Measurements from ENCODE around the gene PTPRD.

The PTPRD gene

DNA sequence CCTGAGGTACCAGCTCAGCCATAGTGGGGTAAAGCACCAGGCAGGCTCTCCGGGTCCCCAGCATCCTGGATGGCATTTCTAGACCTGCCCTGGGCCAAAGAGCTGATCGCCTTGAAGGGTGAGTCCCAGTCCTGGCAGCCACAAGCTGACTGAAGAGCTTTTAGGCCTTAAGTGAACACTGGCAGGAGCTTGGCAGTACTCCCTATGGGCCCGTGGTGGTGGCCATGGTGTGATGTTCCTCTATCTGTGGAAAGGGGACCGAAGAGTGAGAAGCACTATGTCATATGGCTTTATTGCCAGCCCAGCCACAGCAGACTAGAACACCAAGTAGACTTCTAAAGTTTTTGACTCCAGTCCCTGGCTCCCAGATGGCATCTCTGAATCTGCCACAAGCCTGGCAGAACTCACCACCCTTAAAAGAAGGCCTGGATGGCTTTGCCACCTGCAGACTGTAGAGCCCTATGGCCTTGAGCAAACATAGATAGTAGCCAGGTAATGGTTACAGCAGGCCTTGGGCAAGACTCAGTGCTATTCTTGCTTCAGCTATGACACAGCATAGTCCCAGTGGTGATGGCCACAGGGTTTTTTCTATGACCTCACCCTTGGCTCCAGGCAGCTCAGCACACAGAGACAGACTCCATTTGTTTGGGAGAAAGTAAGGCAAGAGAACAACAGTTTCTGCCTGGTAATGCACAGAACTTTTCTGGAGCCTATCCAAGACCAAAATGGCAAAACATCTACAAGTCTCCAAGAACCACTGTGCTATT, 2011.7 kb downstream of the PTPRD start:
- no peak for DNase-seq

- DNase-seq, result no peak
Measured at GRCh38 chr9:8599937-8600336, 2012.9 kb downstream of the PTPRD start.

GRCh38 chr9:8589476-8589875, 2023.3 kb downstream of the PTPRD start:
- no peak for DNase-seq

DNA sequence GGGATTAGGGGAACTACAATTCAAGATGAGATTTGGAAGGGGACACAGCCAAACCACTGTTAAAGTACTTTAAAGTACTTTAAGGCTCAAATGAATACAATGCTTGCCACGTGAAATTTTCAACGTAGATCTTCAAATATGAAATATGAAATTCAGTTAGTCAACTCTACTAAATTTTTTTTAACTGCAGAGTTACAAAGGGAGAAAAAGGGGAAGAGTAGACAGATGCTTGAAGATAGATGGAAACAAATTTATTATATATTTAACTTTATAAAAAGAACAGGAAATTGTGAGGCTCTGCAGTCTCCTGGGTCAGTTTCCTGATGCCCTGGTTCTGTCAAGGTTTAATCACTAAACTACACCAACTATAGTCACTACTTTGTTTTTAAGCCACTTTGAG, 2027.8 kb downstream of the PTPRD start:
- no peak for DNase-seq

DNA sequence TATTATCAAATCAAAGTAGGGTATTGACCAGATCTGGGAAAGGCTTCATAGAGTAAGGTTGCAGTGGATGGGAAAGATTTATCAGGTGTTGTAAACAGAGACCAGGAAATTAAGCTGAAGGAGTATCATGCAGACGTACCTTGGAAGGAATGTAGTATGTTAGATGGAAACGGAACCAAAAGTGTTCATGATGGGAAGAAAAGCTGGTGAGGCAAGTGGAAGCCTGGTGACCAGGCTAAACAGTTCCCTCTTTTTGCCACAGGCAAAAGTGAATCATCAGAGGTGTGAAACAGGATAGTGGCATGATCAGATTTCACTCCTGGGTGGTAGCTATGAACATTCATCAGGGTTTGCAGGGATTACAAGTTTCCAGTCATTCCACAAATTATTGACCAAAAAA, 2033.1 kb downstream of the PTPRD start:
- no peak for DNase-seq

GRCh38 chr9:8576741-8577140, 2036.1 kb downstream of the PTPRD start:
- no peak for DNase-seq

DNA sequence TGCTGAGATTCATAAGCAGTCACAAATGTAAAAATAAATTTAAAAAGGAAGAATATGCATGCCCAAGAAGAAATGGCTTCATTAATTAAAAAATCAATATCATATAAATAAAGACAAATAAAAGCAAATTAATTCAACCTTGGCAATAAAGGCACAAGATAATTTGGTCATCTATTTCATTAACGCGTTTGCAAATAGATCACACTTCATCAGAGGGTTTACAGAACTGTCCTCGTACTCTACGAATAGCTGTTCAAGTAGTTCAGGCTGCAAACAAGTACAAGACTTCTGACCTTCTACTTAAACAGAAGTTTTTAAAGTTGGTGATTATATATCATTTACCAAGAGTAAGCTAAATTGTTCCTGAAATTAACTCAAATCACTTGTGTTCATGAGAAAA, 2038.0 kb downstream of the PTPRD start:
- DNase-seq, result no peak

GRCh38 chr9:8572209-8572608, 2040.6 kb downstream of the PTPRD start:
- DNase-seq, result no peak

DNA sequence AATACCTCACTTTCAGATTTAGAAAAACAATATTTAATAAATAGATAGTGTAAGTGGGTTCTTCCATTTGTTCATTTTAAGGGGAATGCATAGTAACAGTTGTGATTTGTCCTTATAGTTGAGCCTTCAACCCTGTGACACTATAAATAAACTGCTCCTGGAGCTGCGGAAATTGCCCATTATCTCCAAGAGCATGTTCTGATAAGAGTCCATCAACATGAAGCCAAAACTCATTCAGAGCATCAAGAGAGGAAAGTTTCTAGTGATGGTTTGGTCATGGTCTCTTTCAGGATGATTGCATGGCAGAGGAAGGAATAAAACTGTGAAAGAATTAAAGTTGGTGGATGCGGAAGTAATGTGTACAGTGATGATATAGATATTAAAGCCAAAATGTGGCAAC, 2041.2 kb downstream of the PTPRD start:
- DNase-seq, result no peak

GRCh38 chr9:8570776-8571175, 2042.0 kb downstream of the PTPRD start:
- no peak for DNase-seq

DNA sequence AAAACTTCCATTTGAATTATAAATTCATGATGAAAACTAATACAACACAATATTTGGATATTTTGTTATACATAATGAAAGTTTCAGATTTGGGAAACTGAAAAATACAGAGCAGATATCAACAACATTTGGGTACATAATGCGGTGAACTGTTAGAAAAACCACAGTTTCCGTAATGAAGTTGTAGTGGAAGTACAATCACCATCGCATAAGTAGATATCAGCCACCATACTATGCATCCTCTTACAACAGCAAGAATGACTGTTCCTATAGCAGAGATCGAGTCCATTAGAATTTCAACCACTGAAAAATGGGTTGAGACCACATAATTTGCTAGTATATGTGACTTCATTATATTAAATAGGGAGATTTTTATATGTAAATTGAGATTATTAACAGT, 2043.0 kb downstream of the PTPRD start:
- DNase-seq, result no peak

- no peak for DNase-seq
Measured at GRCh38 chr9:8567963-8568579, 2044.7 kb downstream of the PTPRD start.

- no peak for DNase-seq
Measured at GRCh38 chr9:8564960-8565359, 2047.8 kb downstream of the PTPRD start.

GRCh38 chr9:8560560-8561525, 2052.0 kb downstream of the PTPRD start:
- no peak for DNase-seq

DNA sequence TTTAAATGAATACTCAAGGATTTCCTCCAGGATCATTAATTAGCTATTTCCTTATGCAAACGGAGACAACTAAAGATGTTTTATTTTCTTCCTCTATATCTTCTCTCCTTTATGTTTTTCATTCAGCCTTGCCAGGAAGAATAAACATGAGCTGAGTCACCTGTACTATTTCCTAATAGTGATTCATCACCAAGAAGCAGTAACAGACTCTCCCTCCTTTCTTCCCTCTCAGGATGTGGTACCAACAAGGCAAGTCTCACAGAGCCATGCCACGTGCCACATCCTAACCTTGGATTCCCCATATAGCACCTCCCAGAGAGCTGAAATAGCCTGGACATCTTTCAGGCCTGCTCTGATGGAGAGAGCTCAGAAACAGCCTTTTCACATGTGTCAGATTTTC, 2054.6 kb downstream of the PTPRD start:
- DNase-seq, result no peak

GRCh38 chr9:8555762-8556500, 2056.9 kb downstream of the PTPRD start:
- no peak for DNase-seq

DNA sequence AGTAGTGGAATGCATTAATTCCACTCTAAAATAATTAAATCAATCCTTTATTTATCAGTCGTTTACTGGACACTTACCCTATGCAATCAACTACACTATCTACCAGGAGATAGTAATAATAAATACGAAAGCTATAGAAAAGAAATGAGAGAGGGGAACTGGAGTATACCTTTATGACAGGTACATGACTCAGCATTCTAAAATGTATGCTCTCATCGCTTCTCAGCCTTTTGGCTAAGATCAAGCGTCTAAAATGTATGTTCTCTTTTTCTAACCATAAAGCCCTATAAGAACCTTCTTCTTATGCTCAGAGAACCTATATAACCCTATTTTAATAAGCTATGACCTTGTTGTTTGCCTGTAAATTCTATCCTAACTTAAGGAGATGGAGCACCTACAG, 2059.4 kb downstream of the PTPRD start:
- no peak for DNase-seq

GRCh38 chr9:8552732-8553131, 2060.1 kb downstream of the PTPRD start:
- DNase-seq, result no peak

DNA sequence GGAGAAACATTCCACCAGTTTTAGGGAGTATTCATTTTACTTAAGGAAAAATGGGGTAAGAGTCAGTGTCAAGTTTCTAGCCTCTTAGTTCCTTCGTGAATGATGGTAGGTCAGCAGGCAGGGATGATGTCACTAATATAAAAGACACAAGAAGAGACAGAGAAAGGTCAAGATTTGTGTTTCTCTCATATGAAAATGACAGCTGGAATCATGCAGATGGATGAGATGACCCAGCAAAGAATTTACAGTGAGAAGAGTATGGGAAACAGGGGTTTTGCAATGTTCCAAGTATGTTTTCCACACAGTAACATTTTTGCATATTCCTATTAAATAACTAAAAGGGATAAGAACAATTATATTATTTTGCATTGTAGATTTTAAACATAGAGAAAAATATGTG, 2063.6 kb downstream of the PTPRD start:
- no peak for DNase-seq

DNA sequence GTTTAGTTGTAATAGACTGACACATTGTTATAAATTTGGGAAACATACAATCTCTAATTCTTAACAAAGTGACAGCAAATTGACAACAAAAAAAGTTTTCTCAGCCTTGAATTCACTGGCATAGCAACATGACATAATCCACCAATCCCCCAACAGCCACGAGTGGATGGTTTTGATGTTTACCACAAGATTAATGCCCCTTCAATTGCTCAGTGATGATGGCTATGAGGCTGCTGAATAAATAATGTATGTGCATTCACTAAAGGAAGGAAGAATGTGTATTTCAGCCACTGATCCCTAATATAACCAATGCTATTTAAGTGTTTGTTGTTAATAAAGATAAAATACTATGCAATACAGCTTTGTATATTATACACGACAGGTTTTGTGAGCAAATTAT, 2069.6 kb downstream of the PTPRD start:
- no peak for DNase-seq

DNA sequence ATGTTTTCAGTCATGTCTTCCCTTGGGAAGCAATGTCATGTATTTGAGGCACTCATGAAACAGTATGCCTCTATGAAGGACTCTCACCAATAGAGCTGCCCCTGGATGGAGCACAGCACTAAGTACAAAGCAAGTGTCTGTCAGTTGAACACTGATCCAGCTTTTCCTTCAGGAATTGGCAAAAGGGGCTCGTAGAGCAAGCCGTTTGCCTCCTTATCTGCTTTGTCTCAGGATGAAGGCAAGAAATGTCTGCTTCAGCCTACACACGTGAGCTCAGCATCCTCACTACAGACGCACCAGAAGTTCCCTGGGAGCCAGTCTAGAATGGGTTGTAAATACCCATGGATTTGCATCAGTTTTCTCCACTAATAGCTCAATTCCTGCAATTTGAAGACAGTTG, 2070.3 kb downstream of the PTPRD start:
- DNase-seq, result no peak

DNA sequence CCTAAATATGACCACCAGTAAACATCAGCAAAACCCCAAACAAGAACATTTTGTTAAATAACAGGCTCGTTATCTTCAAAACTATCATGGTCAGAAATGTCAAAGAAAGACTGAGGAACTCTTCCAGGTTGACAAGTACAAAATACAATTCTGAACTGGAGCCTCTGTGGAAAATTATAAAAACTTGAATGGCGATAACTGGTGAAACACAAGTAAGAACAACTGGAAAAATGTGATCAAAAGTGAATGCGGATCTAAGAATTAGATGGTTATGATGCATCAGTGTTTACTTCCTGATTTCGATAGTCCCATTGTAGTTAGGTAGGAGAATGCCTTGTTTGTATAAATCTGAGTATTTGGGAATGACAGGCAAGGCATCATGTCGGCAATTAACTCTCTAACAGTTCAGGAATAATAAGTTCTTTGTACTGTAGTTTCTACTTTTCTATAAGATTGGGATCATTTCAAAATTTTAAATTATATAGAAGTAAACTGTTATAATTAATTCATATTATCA, 2073.1 kb downstream of the PTPRD start:
- DNase-seq, result no peak

GRCh38 chr9:8536845-8537244, 2076.0 kb downstream of the PTPRD start:
- no peak for DNase-seq

Measured in activated CD4-positive, alpha-beta T cell treated with anti-CD3 and anti-CD28 coated beads, Interleukin-2, amount 50 U/mL, for 4 hours (primary cell).